PC-9 (cell line): Measurements from ENCODE around the gene SOX15. TPM values are rescaled to one million over a fixed set of nuclear protein-coding genes. Genes with fewer than 3 reads are reported as not detected.

Source experiments
- BruUV-seq: library from RNA; stranded (reverse); fragments of 400-500 nt; replicated peaks from 2 replicates; lab custom pipeline; 2021; lab: Mats Ljungman, UMichigan
- CTCF ChIA-PET: fragments of 300-600 bp; sonication (Branson Sonifier 250); formaldehyde crosslinking; loops from one replicate; lab custom pipeline; 2022; ENCODE audit warnings: antibody characterized with exemption; lab: Charles Lee
- POLR2A ChIA-PET: fragments of 300-600 bp; sonication (Branson Sonifier 250); formaldehyde crosslinking; loops from one replicate; lab custom pipeline; 2022; ENCODE audit warnings: antibody characterized with exemption; ENCODE audit not compliant: unreplicated experiment; lab: Charles Lee
- DNase-seq, 2 experiments: peaks; one replicate each; pipeline versions ENCODE4 v3.0.0 to v3.0.0-alpha.2; 2015 to 2022; ENCODE audit warnings: mixed read lengths in 1 of 2
- H2AFZ ChIP-seq: fragments of 200-600 bp; sonication (generic); 2 replicates; pipeline ENCODE4 v1.8.1; 2017; ENCODE audit warnings: antibody characterized with exemption
- H3F3A ChIP-seq: fragments of 200-600 bp; sonication (generic); 2 replicates; pipeline ENCODE4 v1.8.1; 2017; ENCODE audit warnings: antibody characterized with exemption, mild to moderate bottlenecking, low read depth; ENCODE audit not compliant: insufficient read depth
- H3K27ac ChIP-seq: fragments of 200-600 bp; sonication (generic); 2 replicates; pipeline ENCODE4 v1.6.1; 2016; ENCODE audit warnings: mixed run types
- H3K27me3 ChIP-seq: fragments of 200-600 bp; sonication (generic); 2 replicates; pipeline ENCODE4 v1.6.1; 2016; ENCODE audit warnings: low read depth, mixed run types; ENCODE audit not compliant: insufficient read depth
- H3K36me3 ChIP-seq: fragments of 200-600 bp; sonication (generic); 2 replicates; pipeline ENCODE4 v1.6.1; 2016; ENCODE audit warnings: low read depth, mixed run types
- H3K4me1 ChIP-seq: fragments of 200-600 bp; sonication (generic); replicated peaks from 2 replicates; pipeline ENCODE4 v1.6.1; 2016; ENCODE audit warnings: mixed run types; ENCODE audit not compliant: insufficient read depth
- H3K4me2 ChIP-seq: fragments of 200-600 bp; sonication (generic); 2 replicates; pipeline ENCODE4 v1.6.1; 2017; ENCODE audit warnings: mixed run types
- H3K4me3 ChIP-seq: fragments of 200-600 bp; sonication (generic); 2 replicates; pipeline ENCODE4 v1.6.1; 2016; ENCODE audit warnings: mixed run types
- H3K79me2 ChIP-seq: fragments of 200-600 bp; sonication (generic); 2 replicates; pipeline ENCODE4 v1.6.1; 2017; ENCODE audit warnings: low read depth, mixed run types
- H3K9me2 ChIP-seq: fragments of 200-600 bp; sonication (generic); 2 replicates; pipeline ENCODE4 v1.8.1; 2017; ENCODE audit warnings: mild to moderate bottlenecking; ENCODE audit not compliant: insufficient read depth
- H3K9me3 ChIP-seq: fragments of 200-600 bp; sonication (generic); 2 replicates; pipeline ENCODE4 v1.8.1; 2016; ENCODE audit warnings: low read depth; ENCODE audit not compliant: insufficient read depth
- H4K20me1 ChIP-seq: fragments of 200-600 bp; sonication (generic); 2 replicates; pipeline ENCODE4 v1.8.1; 2017; ENCODE audit not compliant: insufficient read depth
- CTCF ChIP-seq: fragments of 200-600 bp; sonication (generic); conservative IDR thresholded peaks from 2 replicates; pipeline ENCODE4 v1.6.1; 2017; ENCODE audit warnings: mixed run types, antibody characterized with exemption, mild to moderate bottlenecking, moderate library complexity
- EZH2 ChIP-seq: fragments of 200-600 bp; sonication (generic); IDR thresholded peaks from 2 replicates; pipeline ENCODE4 v1.8.0; 2017; ENCODE audit warnings: antibody characterized with exemption, low read depth
- intact Hi-C: fragments of 100-400 bp; cut with micrococcal nuclease; formaldehyde crosslinking; loops from one replicate; pipeline ENCODE4 v1.10.0; 2022; ENCODE audit not compliant: unreplicated experiment
- total RNA-seq: library from RNA; stranded (reverse); gene quantifications from 2 replicates; pipeline ENCODE4 v1.2.3, GENCODE V29; 2021

SOX15 gene
- total RNA-seq, 1 experiment from 2014 or later = 124 TPM

- no peak for TF ChIP-seq EZH2
- no peak for TF ChIP-seq CTCF
- H3K36me3 ChIP-seq = peaks cover 32% of the 10 kb centered on the region
Measured at GRCh38 chr17:7572588-7573323, 17.1 kb downstream of the SOX15 start.

GRCh38 chr17:7572338-7572587, 17.6 kb downstream of the SOX15 start:
- Histone ChIP-seq H3K4me3 (peak overlapping the region; percentile 64; the same call in 1 of the 2 replicates), H3K9me2 (no peaks in the 10 kb centered on the region), H2AFZ (peak overlapping the region; percentile 74; the same call in 1 of the 2 replicates), H3K36me3 (peaks cover 30% of the 10 kb centered on the region), H3K27ac (peak overlapping the region; percentile 68), H3K79me2 (peaks cover 47% of the 10 kb centered on the region), H3F3A (peaks cover 46% of the 10 kb centered on the region), H3K4me2 (peak overlapping the region; percentile 92), H3K9me3 (no peaks in the 10 kb centered on the region), H3K4me1 (peaks cover 30% of the 10 kb centered on the region), H4K20me1 (peaks cover 36% of the 10 kb centered on the region), H3K27me3 (no peaks in the 10 kb centered on the region)
- TF ChIP-seq CTCF (no peak), EZH2 (no peak)
- no peak for DNase-seq
- ChIA-PET CTCF (no interaction called here), POLR2A (interaction anchor here (0.7 kb wide), 1 partner anchor 58 kb away, joined by 8 read pairs; the partner anchor contains the start of gene SHBG)
- intact Hi-C loops = loop anchor here (1.0 to 5.0 kb wide), 4 partner anchors 15 to 170 kb away; partner anchors contain the start of genes FXR2 and TMEM256
- BruUV-seq = no TSS peak

More at GRCh38 chr17:7572588-7573323, 17.1 kb downstream of the SOX15 start:
- Histone ChIP-seq H3K27ac (peak overlapping the region; percentile 90), H3K79me2 (peaks cover 49% of the 10 kb centered on the region), H3K27me3 (no peaks in the 10 kb centered on the region), H2AFZ (no peak overlapping the region), H3K4me3 (peak overlapping the region; percentile 91), H3K4me2 (peak overlapping the region; percentile 93), H3K9me3 (no peaks in the 10 kb centered on the region), H3K9me2 (no peaks in the 10 kb centered on the region), H3K4me1 (peaks cover 33% of the 10 kb centered on the region), H4K20me1 (peaks cover 41% of the 10 kb centered on the region), H3F3A (peaks cover 51% of the 10 kb centered on the region)
- peak; percentile 96 to 100 for DNase-seq
- BruUV-seq = TSS peak; percentile 4
- CTCF ChIA-PET = no interaction called here
- intact Hi-C loops = loop anchor here (1.0 to 5.0 kb wide), 4 partner anchors 14 to 170 kb away; partner anchors contain the start of genes FXR2 and TMEM256
- POLR2A ChIA-PET = interaction anchor here (0.6 to 1.0 kb wide), 2 partner anchors 12 to 183 kb away, joined by 6 to 11 read pairs; no protein-coding TSS in a partner anchor

GRCh38 chr17:7570351-7570750, 19.5 kb downstream of the SOX15 start:
- CTCF ChIA-PET = no interaction called here
- TF ChIP-seq EZH2 (no peak), CTCF (no peak)
- Histone ChIP-seq H3K27me3 (no peaks in the 10 kb centered on the region), H3K36me3 (peaks cover 15% of the 10 kb centered on the region), H3K4me2 (no peak overlapping the region), H4K20me1 (peaks cover 17% of the 10 kb centered on the region), H3F3A (peaks cover 27% of the 10 kb centered on the region), H3K27ac (no peak overlapping the region), H3K4me1 (peaks cover 12% of the 10 kb centered on the region), H3K9me3 (no peaks in the 10 kb centered on the region), H3K9me2 (no peaks in the 10 kb centered on the region), H3K79me2 (peaks cover 28% of the 10 kb centered on the region), H3K4me3 (no peak overlapping the region), H2AFZ (no peak overlapping the region)
- BruUV-seq = no TSS peak
- intact Hi-C loops = loop anchor here (5.0 kb wide), 1 partner anchor 168 kb away; the partner anchor contains the start of gene TMEM256
- POLR2A ChIA-PET = no interaction called here
- no peak for DNase-seq
